ENCODE data around the gene PXDN.

DNA sequence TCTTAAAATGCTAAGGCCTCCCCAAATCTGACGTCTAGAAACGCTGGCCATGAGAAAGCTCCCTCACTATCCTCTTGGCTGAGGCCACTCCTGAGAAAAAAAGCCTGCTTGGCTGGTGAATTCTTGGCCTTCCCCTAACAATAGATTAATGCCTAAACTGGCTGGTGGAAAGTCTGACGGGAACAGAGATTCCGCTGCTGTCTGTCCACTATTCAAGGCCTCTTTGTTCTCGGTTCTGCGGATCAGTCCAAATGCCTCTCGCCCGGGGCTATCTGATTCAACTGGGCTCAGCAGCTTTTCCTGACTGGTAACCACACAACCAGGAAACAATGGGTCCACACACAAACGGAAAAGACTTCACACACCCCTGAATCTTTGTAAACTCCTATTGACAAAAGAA, 27.2 kb downstream of the PXDN start:
- TF ChIP-seq, protein P1, sequence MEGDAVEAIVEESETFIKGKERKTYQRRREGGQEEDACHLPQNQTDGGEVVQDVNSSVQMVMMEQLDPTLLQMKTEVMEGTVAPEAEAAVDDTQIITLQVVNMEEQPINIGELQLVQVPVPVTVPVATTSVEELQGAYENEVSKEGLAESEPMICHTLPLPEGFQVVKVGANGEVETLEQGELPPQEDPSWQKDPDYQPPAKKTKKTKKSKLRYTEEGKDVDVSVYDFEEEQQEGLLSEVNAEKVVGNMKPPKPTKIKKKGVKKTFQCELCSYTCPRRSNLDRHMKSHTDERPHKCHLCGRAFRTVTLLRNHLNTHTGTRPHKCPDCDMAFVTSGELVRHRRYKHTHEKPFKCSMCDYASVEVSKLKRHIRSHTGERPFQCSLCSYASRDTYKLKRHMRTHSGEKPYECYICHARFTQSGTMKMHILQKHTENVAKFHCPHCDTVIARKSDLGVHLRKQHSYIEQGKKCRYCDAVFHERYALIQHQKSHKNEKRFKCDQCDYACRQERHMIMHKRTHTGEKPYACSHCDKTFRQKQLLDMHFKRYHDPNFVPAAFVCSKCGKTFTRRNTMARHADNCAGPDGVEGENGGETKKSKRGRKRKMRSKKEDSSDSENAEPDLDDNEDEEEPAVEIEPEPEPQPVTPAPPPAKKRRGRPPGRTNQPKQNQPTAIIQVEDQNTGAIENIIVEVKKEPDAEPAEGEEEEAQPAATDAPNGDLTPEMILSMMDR (IDR thresholded peaks at IDR 0.05) = no peak
- TF ChIP-seq POLR2A (IDR thresholded peaks at IDR 0.05) = no peak

All from suprapubic skin (tissue), 3 donors.